ENCODE data around the gene MITF. TPM values are rescaled to one million over a fixed set of nuclear protein-coding genes. Genes with fewer than 3 reads are reported as not detected.

The MITF gene
- total and polyA plus RNA-seq, 4 donors, result 0.91 to 2.9 (median 2.3) TPM

DNA sequence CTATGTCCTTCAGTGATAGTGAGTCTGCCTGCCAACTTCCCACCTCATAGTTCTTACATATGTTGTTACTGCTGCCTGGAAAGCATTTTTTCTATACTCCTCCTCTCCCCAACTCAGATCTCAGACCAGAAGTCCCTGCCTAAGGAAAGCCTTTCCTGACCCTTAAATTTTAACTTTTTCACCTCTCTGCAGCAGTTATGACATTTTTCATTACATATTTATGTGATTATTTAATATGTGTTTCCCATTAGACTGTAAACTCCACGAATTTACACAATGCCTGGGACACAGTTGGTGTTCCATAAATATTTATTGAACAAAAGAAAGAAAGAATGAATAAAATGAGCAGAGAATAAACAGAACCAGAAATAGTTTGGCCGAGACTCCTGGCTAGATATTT lies 125.5 kb downstream of the MITF start:
- no peaks in the 10 kb centered on the region for H3K36me3 ChIP-seq (ENCODE audit: control insufficient read depth in 4 of 4, insufficient read depth in 3 of 4, low read depth in 1 of 4, low read length in 3 of 4)
- H3K4me3 ChIP-seq (ENCODE audit: low read depth in 1 of 3, low read length in 3 of 3), result no peak overlapping the region
- no peak for DNase-seq (ENCODE audit: low spot score)
- H3K9me3 ChIP-seq (ENCODE audit: control insufficient read depth in 4 of 4, low read length in 3 of 4), result no peaks in the 10 kb centered on the region
- H3K27me3 ChIP-seq (ENCODE audit: control insufficient read depth in 4 of 4, insufficient read depth in 4 of 4, low read length in 3 of 4), result no peaks in the 10 kb centered on the region
- peaks cover 0 to 3% (median 2%) of the 10 kb centered on the region in 4 donors for H3K4me1 ChIP-seq (ENCODE audit: control insufficient read depth in 4 of 4, insufficient read depth in 4 of 4, low read length in 3 of 4)
- 77% methylated on average over 2 of the region's 2 CpGs for WGBS
- H3K9ac ChIP-seq (ENCODE audit: low read depth in 1 of 2, low read length in 2 of 2), result no peak overlapping the region
- no peak overlapping the region for H3K27ac ChIP-seq (ENCODE audit: low read depth in 1 of 2, low read length in 2 of 2)
- TF ChIP-seq RAD21 (IDR thresholded peaks at IDR 0.05) (no peak), SP1 (IDR thresholded peaks at IDR 0.05) (no peak), EGR1 (IDR thresholded peaks at IDR 0.05; ENCODE audit: low read depth in 2 of 2) (no peak), JUND (IDR thresholded peaks at IDR 0.05) (no peak), HNF4G (IDR thresholded peaks at IDR 0.05) (no peak), GABPA (IDR thresholded peaks at IDR 0.05 in 1 of 2, conservative IDR thresholded peaks at IDR 0.05 in 1 of 2) (no peak), RXRA (IDR thresholded peaks at IDR 0.05) (no peak), FOXA2 (IDR thresholded peaks at IDR 0.05) (no peak), TAF1 (conservative IDR thresholded peaks at IDR 0.05) (no peak)
- TF ChIP-seq, protein P1, sequence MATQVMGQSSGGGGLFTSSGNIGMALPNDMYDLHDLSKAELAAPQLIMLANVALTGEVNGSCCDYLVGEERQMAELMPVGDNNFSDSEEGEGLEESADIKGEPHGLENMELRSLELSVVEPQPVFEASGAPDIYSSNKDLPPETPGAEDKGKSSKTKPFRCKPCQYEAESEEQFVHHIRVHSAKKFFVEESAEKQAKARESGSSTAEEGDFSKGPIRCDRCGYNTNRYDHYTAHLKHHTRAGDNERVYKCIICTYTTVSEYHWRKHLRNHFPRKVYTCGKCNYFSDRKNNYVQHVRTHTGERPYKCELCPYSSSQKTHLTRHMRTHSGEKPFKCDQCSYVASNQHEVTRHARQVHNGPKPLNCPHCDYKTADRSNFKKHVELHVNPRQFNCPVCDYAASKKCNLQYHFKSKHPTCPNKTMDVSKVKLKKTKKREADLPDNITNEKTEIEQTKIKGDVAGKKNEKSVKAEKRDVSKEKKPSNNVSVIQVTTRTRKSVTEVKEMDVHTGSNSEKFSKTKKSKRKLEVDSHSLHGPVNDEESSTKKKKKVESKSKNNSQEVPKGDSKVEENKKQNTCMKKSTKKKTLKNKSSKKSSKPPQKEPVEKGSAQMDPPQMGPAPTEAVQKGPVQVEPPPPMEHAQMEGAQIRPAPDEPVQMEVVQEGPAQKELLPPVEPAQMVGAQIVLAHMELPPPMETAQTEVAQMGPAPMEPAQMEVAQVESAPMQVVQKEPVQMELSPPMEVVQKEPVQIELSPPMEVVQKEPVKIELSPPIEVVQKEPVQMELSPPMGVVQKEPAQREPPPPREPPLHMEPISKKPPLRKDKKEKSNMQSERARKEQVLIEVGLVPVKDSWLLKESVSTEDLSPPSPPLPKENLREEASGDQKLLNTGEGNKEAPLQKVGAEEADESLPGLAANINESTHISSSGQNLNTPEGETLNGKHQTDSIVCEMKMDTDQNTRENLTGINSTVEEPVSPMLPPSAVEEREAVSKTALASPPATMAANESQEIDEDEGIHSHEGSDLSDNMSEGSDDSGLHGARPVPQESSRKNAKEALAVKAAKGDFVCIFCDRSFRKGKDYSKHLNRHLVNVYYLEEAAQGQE (IDR thresholded peaks at IDR 0.05), result no peak
- TF ChIP-seq, protein P2, sequence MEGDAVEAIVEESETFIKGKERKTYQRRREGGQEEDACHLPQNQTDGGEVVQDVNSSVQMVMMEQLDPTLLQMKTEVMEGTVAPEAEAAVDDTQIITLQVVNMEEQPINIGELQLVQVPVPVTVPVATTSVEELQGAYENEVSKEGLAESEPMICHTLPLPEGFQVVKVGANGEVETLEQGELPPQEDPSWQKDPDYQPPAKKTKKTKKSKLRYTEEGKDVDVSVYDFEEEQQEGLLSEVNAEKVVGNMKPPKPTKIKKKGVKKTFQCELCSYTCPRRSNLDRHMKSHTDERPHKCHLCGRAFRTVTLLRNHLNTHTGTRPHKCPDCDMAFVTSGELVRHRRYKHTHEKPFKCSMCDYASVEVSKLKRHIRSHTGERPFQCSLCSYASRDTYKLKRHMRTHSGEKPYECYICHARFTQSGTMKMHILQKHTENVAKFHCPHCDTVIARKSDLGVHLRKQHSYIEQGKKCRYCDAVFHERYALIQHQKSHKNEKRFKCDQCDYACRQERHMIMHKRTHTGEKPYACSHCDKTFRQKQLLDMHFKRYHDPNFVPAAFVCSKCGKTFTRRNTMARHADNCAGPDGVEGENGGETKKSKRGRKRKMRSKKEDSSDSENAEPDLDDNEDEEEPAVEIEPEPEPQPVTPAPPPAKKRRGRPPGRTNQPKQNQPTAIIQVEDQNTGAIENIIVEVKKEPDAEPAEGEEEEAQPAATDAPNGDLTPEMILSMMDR (IDR thresholded peaks at IDR 0.05; ENCODE audit: low read depth, low read length, missing input control), result no peak
- TF ChIP-seq, protein P3, sequence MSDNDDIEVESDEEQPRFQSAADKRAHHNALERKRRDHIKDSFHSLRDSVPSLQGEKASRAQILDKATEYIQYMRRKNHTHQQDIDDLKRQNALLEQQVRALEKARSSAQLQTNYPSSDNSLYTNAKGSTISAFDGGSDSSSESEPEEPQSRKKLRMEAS (IDR thresholded peaks at IDR 0.05), result no peak
- TF ChIP-seq, protein P4, sequence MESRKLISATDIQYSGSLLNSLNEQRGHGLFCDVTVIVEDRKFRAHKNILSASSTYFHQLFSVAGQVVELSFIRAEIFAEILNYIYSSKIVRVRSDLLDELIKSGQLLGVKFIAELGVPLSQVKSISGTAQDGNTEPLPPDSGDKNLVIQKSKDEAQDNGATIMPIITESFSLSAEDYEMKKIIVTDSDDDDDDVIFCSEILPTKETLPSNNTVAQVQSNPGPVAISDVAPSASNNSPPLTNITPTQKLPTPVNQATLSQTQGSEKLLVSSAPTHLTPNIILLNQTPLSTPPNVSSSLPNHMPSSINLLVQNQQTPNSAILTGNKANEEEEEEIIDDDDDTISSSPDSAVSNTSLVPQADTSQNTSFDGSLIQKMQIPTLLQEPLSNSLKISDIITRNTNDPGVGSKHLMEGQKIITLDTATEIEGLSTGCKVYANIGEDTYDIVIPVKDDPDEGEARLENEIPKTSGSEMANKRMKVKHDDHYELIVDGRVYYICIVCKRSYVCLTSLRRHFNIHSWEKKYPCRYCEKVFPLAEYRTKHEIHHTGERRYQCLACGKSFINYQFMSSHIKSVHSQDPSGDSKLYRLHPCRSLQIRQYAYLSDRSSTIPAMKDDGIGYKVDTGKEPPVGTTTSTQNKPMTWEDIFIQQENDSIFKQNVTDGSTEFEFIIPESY (IDR thresholded peaks at IDR 0.05), result no peak

DNA sequence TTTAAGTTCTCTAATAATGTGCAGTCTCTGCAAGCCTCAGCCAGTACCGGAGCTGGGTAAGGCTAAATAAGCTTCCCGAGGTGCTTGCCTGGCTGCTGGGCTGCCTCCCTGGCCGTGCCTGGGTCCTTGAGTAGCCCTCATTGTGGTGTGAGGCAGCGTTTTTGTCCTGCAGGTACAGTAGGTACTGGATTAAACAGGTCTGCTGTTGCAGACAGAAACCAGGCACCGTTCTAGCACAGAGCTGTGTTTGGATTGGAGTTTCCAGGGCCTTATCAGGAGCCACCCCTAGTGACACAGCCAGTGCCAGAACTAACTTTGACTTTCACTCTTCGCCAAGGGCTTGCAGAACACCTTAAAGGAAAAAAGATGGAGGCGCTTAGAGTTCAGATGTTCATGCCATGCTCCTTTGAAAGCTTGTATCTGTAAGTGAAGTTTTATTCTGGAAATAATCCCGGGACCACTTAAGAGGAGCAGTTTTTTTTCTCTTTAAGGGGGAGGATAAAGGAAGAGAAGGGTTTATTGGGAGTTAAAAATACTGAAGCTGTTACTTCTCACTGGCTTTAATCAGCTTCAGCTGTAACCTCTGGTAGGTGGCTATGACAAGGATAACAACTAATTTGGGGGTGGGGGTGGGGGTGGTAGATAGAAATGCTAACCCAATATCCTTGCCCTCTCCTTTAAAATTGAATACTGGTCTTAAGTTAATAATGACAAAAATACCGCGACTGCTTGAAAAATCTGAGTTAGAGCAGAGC lies 126.8 kb downstream of the MITF start:
- 53% methylated on average over 10 of the region's 10 CpGs for WGBS
- Histone ChIP-seq H3K36me3 (ENCODE audit: control insufficient read depth in 4 of 4, insufficient read depth in 3 of 4, low read depth in 1 of 4, low read length in 3 of 4) (no peaks in the 10 kb centered on the region), H3K4me1 (ENCODE audit: control insufficient read depth in 4 of 4, insufficient read depth in 4 of 4, low read length in 3 of 4) (peaks cover 0 to 3% (median 2%) of the 10 kb centered on the region in 4 donors), H3K9me3 (ENCODE audit: control insufficient read depth in 4 of 4, low read length in 3 of 4) (no peaks in the 10 kb centered on the region), H3K9ac (ENCODE audit: low read depth in 1 of 2, low read length in 2 of 2) (no peak overlapping the region), H3K4me3 (ENCODE audit: low read depth in 1 of 3, low read length in 3 of 3) (peak overlapping the region in 1 of 3 donors; percentile 9), H3K27ac (ENCODE audit: low read depth in 1 of 2, low read length in 2 of 2) (no peak overlapping the region), H3K27me3 (ENCODE audit: control insufficient read depth in 4 of 4, insufficient read depth in 4 of 4, low read length in 3 of 4) (no peaks in the 10 kb centered on the region)
- no peak for TF ChIP-seq HNF4G (IDR thresholded peaks at IDR 0.05)
- TF ChIP-seq YY1 (IDR thresholded peaks at IDR 0.05), result peak; percentile 13
- DNase-seq (ENCODE audit: low spot score), result no peak
